Measurements from ENCODE around the gene PTPRN2.

- TF ChIP-seq GATA3 (IDR thresholded peaks at IDR 0.05; ENCODE audit: low read depth, low read length) (no peak), GATA2 (IDR thresholded peaks at IDR 0.05; ENCODE audit: low read depth, low read length) (no peak)
These were observed 346.8 kb downstream of the PTPRN2 start for GRCh38 chr7:158240801-158241200.

Measured in SH-SY5Y (cell line).